ENCODE data around the gene SLC2A5.
"Not testable (repeated sequence)": the region's sequence is repeated elsewhere in the genome, so short reads cannot be mapped to it uniquely, and the experiment has no call there.

The SLC2A5 gene

GRCh38 chr1:9004700-9005394 lies 64.6 kb downstream of the SLC2A5 start:
- peak; percentile 76 for DNase-seq

DNA sequence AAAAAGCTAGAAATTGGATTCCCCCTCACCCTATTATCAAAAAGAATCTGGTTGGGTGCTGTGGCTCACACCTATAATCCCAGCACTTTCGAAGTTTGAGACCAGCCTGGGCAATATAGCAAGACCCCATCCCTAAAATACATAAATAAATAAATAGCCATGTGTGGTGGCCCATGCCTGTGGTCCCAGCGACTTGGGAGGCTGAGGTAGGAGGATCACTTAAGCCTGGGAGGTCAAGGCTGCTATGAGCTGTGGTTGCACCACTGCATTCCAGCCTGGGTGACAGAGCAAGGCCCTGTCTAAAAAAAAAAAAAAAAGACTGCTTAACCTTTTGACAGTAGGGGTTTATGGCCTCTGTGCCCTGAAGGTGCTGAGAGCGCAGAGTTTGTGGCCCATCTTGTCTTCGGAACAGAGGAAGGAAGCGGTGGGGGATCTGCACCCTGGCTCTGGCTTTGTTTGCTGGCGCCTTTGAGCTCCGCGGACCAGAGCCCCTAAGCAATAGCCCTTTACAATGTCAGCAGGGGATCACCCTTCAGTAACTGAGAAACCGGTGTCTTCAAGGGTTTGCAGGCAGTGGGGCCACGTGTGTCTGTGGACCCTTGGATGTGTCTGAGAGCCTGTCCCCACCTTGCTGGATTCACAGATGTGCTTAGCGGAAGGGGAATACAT lies 65.3 kb downstream of the SLC2A5 start:
- DNase-seq = no peak

GRCh38 chr1:9002215-9002560 lies 67.2 kb downstream of the SLC2A5 start:
- DNase-seq = not testable (repeated sequence)

- not testable (repeated sequence) for DNase-seq
These were observed 67.8 kb downstream of the SLC2A5 start for GRCh38 chr1:9001534-9002214.

DNA sequence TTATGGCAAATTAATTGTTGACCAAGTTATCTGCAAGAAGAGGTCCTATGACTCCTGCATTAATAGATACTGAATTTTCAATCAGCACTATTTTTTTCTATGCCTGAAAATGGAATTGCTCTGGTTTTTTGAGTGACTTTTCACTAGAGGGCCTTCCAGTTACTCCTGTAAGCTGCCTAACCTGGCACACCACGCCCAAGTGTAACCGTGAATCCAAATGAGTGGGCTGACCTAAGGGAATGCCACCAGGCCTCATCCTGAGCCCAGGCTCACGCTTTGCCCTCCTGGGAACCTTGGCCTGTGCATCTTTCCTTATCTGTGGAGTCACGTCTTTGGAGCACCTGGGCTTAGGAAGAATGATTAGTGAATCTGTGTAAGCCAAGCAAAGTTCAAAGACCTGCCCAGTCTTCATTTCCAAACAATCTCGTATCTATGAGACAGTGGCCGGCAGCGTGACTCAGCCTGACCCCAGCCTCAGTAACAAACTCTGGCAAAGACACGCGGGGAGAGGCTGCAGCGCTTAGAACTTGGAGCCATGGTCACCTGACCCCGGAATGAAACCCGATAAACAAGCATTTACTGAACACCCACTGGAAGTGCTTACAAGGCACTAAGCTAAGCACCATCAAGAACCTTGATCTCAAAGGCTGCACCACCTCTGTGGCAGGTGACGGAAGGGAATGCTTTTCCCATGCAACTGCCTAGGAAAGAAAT lies 75.3 kb downstream of the SLC2A5 start:
- DNase-seq = not testable (repeated sequence)

DNA sequence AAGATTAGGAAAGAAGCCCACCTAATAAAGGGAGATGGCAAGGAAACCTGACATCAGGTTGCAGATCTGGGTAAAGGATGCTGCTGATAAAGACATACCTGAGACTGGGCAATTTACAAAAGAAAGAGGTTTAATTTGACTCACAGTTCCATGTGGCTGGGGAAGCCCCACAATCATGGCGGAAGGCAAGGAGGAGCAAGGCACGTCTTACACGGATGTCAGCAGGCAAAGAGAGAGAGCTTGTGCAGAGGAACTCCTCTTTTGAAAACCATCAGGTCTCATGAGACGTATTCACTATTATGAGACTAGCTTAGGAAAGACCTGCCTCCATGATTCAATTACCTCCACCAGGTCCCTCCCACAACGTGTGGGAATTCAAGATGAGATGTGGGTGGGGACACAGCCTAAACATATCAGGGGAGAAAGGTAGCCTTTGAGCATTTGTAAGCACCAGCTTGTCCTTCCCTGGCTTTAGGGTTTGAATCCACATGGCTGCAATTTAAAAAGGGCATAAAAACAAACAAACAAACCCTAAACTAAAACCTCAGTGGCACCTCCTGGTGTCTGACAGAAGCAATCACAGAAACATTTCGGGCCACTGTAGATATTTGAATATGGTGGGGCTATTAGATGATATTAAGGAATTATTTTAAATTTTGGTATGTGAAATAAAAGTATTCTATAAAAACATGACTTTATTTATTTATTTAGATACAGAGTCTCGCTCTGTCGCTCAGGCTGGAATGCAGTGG lies 76.3 kb downstream of the SLC2A5 start:
- no peak for DNase-seq

DNA sequence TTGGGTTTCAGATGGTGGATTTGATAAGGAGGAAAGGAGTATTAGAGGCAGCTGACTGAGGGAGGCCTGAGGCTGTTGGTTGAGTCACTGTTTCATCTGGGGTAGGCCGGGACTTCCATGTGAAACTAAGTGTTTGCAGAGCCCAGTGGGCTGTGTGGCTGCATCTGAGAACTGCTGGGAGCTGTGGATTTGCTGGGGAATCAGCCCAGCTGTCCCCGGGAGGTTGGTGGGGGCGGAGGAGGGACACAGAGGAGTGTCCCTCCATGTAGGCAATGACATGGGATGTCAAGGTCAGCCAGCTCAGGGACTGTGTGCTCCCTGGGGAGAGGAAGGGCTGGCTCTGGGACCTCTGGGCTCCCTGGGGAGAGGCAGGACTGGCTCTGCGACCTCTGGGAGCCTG lies 79.6 kb downstream of the SLC2A5 start:
- DNase-seq = no peak

GRCh38 chr1:8989061-8989460 lies 80.4 kb downstream of the SLC2A5 start:
- no peak for DNase-seq

- no peak for DNase-seq
These were observed 80.8 kb downstream of the SLC2A5 start for GRCh38 chr1:8988618-8988967.

GRCh38 chr1:8987881-8988617 lies 81.4 kb downstream of the SLC2A5 start:
- DNase-seq = peak; percentile 64

DNA sequence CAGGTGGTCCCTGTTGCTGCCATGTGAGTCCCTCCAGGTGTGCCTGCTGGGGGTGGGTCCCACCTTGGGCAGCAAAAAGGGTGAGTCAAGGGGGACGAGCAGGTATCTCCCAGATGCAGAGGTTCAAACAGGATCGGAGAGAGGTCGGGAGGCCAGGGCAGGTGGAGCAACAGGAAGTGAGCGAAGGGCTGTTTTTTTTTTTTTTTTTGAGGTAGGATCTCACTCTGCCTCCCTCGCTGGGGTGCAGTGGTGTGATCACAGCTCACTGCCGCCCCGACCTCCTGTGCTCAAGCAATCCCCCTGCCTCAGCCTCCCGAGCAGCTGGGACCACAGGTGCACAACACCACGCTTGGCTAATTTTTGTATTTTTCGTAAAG lies 82.6 kb downstream of the SLC2A5 start:
- DNase-seq = no peak

DNA sequence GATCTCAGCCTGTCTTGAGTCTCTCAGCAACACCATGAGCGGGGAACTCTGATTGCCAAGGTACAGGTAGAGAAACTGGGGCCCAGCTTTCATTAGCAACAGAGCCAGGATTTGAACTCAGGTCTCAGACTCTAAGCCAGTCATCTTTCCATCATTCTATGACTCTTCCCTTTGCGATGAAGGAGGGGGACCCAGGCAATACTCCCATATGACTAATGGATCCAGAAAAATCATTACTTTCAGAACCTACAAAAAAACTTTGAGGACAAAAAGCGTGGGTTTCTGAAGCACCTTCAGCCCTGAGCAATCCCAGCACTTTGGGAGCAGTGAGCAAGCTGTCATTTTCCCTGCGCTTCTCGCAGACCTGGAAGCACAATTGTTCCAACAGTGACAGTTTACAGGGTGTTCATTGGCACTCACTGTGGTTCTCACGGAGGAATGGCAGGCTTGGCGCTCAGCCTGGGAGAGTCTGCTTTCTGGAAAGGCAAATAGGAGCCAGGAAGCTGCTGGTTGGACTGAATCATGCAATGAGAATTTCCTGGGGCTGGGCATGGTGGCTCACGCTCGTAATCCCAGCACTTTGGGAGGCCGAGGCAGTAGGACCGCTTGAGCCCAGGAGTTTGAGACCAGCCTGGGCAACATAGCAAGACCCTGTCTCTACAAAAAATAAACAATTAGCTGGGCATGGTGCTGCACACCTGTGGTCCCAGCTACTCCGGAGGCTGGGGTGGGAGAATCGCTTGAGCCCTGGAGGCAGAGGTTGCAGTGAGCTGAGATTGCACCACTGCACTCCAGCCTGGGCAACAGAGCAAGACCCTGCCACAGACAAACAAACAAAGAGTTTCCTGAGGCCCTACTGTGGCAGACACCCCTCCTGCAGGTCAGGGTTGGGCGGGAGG lies 83.3 kb downstream of the SLC2A5 start:
- DNase-seq = no peak

All from T-helper 9 cell (primary cell).